Osteoblast (primary cell): ENCODE results near the gene WDR37. TPM values are rescaled to one million over a fixed set of nuclear protein-coding genes. Genes with fewer than 3 reads are reported as not detected.

Experiments
- DNase-seq: peaks from one replicate; pipeline ENCODE4 v3.0.0; 2011; ENCODE audit warnings: low spot score, mixed read lengths; ENCODE audit not compliant: insufficient read length; ENCODE audit errors: missing footprints
- H2AFZ ChIP-seq: 2 replicates; pipeline ENCODE4 v1.6.0; 2011; ENCODE audit warnings: mild to moderate bottlenecking, low read length
- H3K27ac ChIP-seq: 2 replicates; pipeline ENCODE4 v1.5.1; 2011; ENCODE audit warnings: mild to moderate bottlenecking, low read depth, low read length, moderate library complexity
- H3K27me3 ChIP-seq: 2 replicates; pipeline ENCODE4 v1.6.0; 2012; ENCODE audit warnings: mild to moderate bottlenecking, control low read depth, inconsistent platforms, low read length, moderate library complexity; ENCODE audit not compliant: insufficient read depth
- H3K36me3 ChIP-seq: 2 replicates; pipeline ENCODE4 v1.5.1; 2011; ENCODE audit warnings: mild to moderate bottlenecking, low read length, control low read depth, moderate library complexity; ENCODE audit not compliant: insufficient read depth
- H3K4me1 ChIP-seq: 2 replicates; pipeline ENCODE4 v1.5.1; 2011; ENCODE audit warnings: mild to moderate bottlenecking, low read length, control low read depth, moderate library complexity; ENCODE audit not compliant: insufficient read depth
- H3K4me2 ChIP-seq: 2 replicates; pipeline ENCODE4 v1.6.0; 2011; ENCODE audit warnings: mild to moderate bottlenecking, low read length; ENCODE audit not compliant: insufficient read depth
- H3K4me3 ChIP-seq: fragments of 200-600 bp; sonication (generic); 3 replicates; pipeline ENCODE4 v1.5.1; 2012; ENCODE audit warnings: mild to moderate bottlenecking, low read length, inconsistent platforms; ENCODE audit not compliant: insufficient read depth
- H3K79me2 ChIP-seq: 2 replicates; pipeline ENCODE4 v1.6.0; 2012; ENCODE audit warnings: mild to moderate bottlenecking, low read length, control low read depth, inconsistent platforms; ENCODE audit not compliant: insufficient read depth
- H3K9me3 ChIP-seq: 2 replicates; pipeline ENCODE4 v1.5.1; 2011; ENCODE audit warnings: low read depth, low read length, control low read depth
- H4K20me1 ChIP-seq: 2 replicates; pipeline ENCODE4 v1.6.0; 2012; ENCODE audit warnings: mild to moderate bottlenecking, low read length, control low read depth; ENCODE audit not compliant: insufficient read depth
- total RNA-seq: library from RNA; depleted of rRNA; stranded (reverse); fragments of >200 nt; gene quantifications from 2 replicates; pipeline ENCODE4 v1.2.3, GENCODE V29; 2012
- TF ChIP-seq, protein P1 (sequence below): IDR thresholded peaks from 2 replicates; pipeline ENCODE4 v1.5.1; 2011; ENCODE audit warnings: mild to moderate bottlenecking, low read depth, low read length, moderate library complexity; ENCODE audit errors: extremely low read depth

The WDR37 gene
- total RNA-seq, 1 donor: 18.8 TPM

GRCh38 chr10:1126461-1126860 lies 70.3 kb downstream of the WDR37 start:
- Histone ChIP-seq H3K36me3 (peaks cover 60% of the 10 kb centered on the region), H3K4me3 (no peak overlapping the region), H2AFZ (no peak overlapping the region), H3K27ac (no peak overlapping the region), H3K4me1 (no peaks in the 10 kb centered on the region), H3K9me3 (no peaks in the 10 kb centered on the region), H3K79me2 (peaks cover 12% of the 10 kb centered on the region), H3K27me3 (no peaks in the 10 kb centered on the region), H3K4me2 (no peak overlapping the region), H4K20me1 (peaks cover 20% of the 10 kb centered on the region)
- TF ChIP-seq, protein P1, sequence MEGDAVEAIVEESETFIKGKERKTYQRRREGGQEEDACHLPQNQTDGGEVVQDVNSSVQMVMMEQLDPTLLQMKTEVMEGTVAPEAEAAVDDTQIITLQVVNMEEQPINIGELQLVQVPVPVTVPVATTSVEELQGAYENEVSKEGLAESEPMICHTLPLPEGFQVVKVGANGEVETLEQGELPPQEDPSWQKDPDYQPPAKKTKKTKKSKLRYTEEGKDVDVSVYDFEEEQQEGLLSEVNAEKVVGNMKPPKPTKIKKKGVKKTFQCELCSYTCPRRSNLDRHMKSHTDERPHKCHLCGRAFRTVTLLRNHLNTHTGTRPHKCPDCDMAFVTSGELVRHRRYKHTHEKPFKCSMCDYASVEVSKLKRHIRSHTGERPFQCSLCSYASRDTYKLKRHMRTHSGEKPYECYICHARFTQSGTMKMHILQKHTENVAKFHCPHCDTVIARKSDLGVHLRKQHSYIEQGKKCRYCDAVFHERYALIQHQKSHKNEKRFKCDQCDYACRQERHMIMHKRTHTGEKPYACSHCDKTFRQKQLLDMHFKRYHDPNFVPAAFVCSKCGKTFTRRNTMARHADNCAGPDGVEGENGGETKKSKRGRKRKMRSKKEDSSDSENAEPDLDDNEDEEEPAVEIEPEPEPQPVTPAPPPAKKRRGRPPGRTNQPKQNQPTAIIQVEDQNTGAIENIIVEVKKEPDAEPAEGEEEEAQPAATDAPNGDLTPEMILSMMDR: no peak
- no peak for DNase-seq

- TF ChIP-seq, protein P1: no peak
- Histone ChIP-seq H3K4me1 (no peaks in the 10 kb centered on the region), H3K27me3 (no peaks in the 10 kb centered on the region), H3K79me2 (peaks cover 8% of the 10 kb centered on the region), H2AFZ (no peak overlapping the region), H3K9me3 (no peaks in the 10 kb centered on the region), H3K27ac (no peak overlapping the region), H3K4me2 (no peak overlapping the region), H3K4me3 (no peak overlapping the region), H3K36me3 (peaks cover 48% of the 10 kb centered on the region), H4K20me1 (peaks cover 20% of the 10 kb centered on the region)
- DNase-seq: no peak
Measured at GRCh38 chr10:1127629-1128028, 71.4 kb downstream of the WDR37 start.

DNA sequence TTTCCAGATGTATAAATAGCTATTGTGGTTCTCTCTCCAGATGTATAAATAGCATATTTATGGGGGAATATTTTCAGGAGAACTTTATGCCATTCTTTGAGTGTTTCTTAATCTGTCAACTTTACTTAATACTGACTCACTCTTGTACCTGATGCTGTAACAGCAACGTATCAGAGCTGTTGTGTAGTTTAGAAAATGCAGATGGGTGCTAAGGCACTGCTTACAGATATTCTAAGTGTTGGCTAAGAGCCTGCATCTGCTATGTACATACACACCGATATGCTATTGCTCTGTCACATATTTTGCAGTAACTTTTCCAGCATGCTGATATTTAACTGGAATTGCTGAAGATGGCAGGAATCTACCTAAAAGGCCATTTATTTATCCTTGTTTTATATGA lies 71.9 kb downstream of the WDR37 start:
- Histone ChIP-seq H3K4me1 (no peaks in the 10 kb centered on the region), H3K9me3 (no peaks in the 10 kb centered on the region), H4K20me1 (peaks cover 20% of the 10 kb centered on the region), H3K4me2 (no peak overlapping the region), H3K36me3 (peaks cover 44% of the 10 kb centered on the region), H3K4me3 (no peak overlapping the region), H3K27me3 (no peaks in the 10 kb centered on the region), H3K27ac (no peak overlapping the region), H2AFZ (no peak overlapping the region), H3K79me2 (peaks cover 8% of the 10 kb centered on the region)
- TF ChIP-seq, protein P1: no peak
- no peak for DNase-seq

DNA sequence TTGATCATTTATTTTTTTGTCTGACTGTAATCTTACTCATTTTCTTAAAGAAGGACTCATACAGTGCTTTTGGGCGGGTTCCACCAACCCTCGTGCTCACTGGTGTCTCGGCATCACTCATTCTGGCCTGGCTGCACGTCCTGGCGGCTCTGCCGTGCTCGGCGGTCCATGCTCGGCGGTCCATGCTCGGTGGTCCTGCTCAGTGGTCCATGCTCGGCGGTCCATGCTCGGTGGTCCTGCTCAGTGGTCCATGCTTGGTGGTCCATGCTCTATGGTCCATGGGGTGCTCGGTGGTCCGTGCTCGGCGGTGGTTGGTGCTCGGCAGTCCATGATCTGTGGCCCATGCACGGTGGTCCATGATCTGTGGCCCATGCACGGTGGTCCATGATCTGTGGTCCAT lies 72.5 kb downstream of the WDR37 start:
- Histone ChIP-seq H4K20me1 (peaks cover 14% of the 10 kb centered on the region), H3K4me1 (no peaks in the 10 kb centered on the region), H3K9me3 (no peaks in the 10 kb centered on the region), H3K27ac (no peak overlapping the region), H3K27me3 (no peaks in the 10 kb centered on the region), H3K4me3 (no peak overlapping the region), H3K79me2 (peaks cover 3% of the 10 kb centered on the region), H3K36me3 (peaks cover 40% of the 10 kb centered on the region), H2AFZ (no peak overlapping the region), H3K4me2 (no peak overlapping the region)
- TF ChIP-seq, protein P1: no peak
- DNase-seq: no peak
